PFSK-1 (cell line): ENCODE measurements around the gene SLC26A2.

ENCODE experiments used
- FOXP2 ChIP-seq: optimal IDR thresholded peaks from 2 replicates; pipeline ENCODE3; 2011; ENCODE audit warnings: borderline replicate concordance, control low read depth, inconsistent platforms; ENCODE audit not compliant: insufficient read depth; ENCODE audit errors: extremely low read length, extremely low read depth
- POLR2AphosphoS5 ChIP-seq: IDR thresholded peaks from 2 replicates; pipeline ENCODE4 v1.6.1; 2012; ENCODE audit warnings: low read depth, mild to moderate bottlenecking, control low read depth, low read length, moderate library complexity
- SIN3A ChIP-seq: IDR thresholded peaks from 2 replicates; pipeline ENCODE4 v1.6.1; 2012; ENCODE audit warnings: mild to moderate bottlenecking, low read length, moderate library complexity, borderline replicate concordance; ENCODE audit not compliant: insufficient read depth
- TAF1 ChIP-seq: IDR thresholded peaks from 2 replicates; pipeline ENCODE4 v1.6.1; 2012; ENCODE audit warnings: low read length, control low read depth, borderline replicate concordance; ENCODE audit not compliant: insufficient read depth
- TF ChIP-seq, protein P1 (sequence below), 2 experiments: IDR thresholded peaks; 2 replicates each; pipeline versions ENCODE4 v1.6.1 to v1.8.0; 2011 to 2012; ENCODE audit warnings: low read depth in 2 of 2, low read length in 2 of 2, control low read depth in 1 of 2, inconsistent platforms in 1 of 2, mild to moderate bottlenecking in 1 of 2, moderate library complexity in 1 of 2; ENCODE audit not compliant: insufficient read depth in 1 of 2

Gene SLC26A2

DNA sequence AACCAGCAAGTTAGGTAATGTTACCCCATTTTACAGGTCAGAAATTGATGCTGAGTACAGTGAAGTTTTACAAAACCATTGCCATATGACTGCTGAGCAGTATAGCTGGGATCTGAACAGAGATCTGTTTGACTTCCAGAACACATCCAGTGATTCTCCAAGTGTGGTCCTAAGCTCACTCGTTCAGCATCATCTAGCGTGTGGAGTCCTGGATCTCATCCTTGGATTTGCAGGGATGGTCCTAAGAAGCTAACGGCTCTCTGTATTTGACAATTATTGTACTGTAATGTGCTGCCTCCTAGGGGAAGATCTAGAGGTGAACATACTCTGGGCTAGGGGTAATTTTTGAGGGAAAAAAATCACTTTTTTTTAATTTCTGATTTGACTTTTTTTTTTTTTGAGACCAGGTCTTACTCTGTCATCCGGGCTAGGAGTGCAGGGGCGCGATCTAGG is 1.4 kb downstream of the SLC26A2 start:
- TF ChIP-seq POLR2AphosphoS5 (no peak), TAF1 (no peak), FOXP2 (no peak), SIN3A (no peak)
- TF ChIP-seq, protein P1, sequence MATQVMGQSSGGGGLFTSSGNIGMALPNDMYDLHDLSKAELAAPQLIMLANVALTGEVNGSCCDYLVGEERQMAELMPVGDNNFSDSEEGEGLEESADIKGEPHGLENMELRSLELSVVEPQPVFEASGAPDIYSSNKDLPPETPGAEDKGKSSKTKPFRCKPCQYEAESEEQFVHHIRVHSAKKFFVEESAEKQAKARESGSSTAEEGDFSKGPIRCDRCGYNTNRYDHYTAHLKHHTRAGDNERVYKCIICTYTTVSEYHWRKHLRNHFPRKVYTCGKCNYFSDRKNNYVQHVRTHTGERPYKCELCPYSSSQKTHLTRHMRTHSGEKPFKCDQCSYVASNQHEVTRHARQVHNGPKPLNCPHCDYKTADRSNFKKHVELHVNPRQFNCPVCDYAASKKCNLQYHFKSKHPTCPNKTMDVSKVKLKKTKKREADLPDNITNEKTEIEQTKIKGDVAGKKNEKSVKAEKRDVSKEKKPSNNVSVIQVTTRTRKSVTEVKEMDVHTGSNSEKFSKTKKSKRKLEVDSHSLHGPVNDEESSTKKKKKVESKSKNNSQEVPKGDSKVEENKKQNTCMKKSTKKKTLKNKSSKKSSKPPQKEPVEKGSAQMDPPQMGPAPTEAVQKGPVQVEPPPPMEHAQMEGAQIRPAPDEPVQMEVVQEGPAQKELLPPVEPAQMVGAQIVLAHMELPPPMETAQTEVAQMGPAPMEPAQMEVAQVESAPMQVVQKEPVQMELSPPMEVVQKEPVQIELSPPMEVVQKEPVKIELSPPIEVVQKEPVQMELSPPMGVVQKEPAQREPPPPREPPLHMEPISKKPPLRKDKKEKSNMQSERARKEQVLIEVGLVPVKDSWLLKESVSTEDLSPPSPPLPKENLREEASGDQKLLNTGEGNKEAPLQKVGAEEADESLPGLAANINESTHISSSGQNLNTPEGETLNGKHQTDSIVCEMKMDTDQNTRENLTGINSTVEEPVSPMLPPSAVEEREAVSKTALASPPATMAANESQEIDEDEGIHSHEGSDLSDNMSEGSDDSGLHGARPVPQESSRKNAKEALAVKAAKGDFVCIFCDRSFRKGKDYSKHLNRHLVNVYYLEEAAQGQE (IDR thresholded peaks at IDR 0.05; ENCODE audit: insufficient read depth in 1 of 2, low read depth in 2 of 2, low read length in 2 of 2), result no peak

DNA sequence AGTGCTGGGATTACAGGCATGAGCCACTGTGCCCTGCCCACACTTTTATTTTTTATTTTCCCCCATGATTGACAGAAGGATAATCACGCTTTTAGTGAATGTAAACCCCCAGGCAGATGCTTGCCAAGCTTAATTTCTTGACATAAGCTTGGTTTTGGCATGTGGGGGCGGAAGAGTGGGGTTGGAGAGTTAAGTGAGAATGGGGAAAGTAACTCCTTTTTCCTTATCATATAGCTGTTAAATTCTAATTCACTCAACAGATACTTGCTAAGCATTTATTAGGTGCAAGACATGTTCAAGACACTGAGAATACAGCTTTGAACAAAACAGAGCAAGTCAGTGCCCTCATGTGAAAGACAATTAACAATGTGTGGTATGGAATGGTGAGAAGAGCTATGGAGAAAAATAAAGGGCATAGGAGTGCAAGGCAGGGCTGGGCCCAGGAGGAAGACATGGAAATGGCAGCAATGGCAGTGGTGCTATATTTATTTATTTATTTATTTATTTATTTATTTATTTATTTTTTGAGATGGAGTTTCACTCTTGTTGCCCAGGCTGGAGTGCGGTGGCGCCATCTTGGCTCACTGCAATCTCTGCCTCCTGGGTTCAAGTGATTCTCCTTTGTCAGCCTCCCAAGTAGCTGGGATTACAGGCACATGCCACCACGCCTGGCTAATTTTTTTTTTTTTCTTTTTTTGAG is 2.2 kb downstream of the SLC26A2 start:
- no peak for TF ChIP-seq SIN3A
- no peak for TF ChIP-seq TAF1
- TF ChIP-seq, protein P1 (IDR thresholded peaks at IDR 0.05; ENCODE audit: insufficient read depth in 1 of 2, low read depth in 2 of 2, low read length in 2 of 2), result no peak
- no peak for TF ChIP-seq FOXP2
- no peak for TF ChIP-seq POLR2AphosphoS5

DNA sequence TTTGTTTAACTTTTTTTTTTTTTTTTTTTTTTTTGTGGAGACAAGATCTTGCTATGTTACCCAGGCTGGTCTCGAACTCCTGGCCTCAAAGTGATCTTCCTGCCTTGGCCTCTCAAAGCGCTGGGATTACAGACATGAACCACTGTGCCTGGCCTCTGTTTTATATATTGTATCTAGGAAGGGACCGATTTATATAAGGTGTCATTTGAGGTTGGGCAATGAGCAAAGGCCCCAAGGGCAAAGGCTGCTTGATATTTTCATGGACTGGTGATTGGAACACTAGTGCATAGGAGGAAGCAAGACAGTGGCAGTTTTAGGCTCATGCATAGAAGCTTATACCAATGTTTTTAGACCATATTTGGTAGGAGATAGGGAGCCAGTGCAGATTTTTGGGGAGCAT is 3.2 kb downstream of the SLC26A2 start:
- TF ChIP-seq, protein P1 (IDR thresholded peaks at IDR 0.05; ENCODE audit: insufficient read depth in 1 of 2, low read depth in 2 of 2, low read length in 2 of 2), result no peak
- TF ChIP-seq SIN3A (no peak), FOXP2 (no peak), POLR2AphosphoS5 (no peak)

DNA sequence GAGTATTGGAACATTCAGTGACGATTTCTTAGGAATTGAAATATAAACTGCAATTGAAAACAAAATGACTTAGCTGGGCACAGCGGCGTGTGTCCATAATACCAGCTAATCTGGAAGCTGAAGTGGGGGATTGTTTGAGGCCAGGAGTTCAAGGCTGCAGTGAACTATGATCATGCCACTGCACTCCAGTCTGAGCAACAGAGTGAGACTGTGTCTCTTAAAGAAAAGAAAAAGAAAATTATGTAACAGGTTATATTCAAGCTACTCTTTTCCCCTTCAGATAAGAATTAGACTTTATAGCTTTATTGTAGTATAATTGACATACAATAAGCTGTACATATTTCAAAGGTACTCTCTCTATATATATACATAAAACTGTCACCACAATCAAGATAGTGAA is 6.4 kb downstream of the SLC26A2 start:
- no peak for TF ChIP-seq SIN3A
- no peak for TF ChIP-seq TAF1
- TF ChIP-seq FOXP2, result no peak
- TF ChIP-seq, protein P1 (IDR thresholded peaks at IDR 0.05; ENCODE audit: insufficient read depth in 1 of 2, low read depth in 2 of 2, low read length in 2 of 2), result no peak
- no peak for TF ChIP-seq POLR2AphosphoS5
